HG03520 (cell line): ENCODE data around the gene NR3C1.

Experiments
- ATAC-seq: cut with Tn5 transposase; IDR thresholded peaks from one replicate; pipeline ENCODE4 v1.9.1; 2021; ENCODE audit warnings: mild to moderate bottlenecking, moderate library complexity; ENCODE audit not compliant: unreplicated experiment

NR3C1 gene

DNA sequence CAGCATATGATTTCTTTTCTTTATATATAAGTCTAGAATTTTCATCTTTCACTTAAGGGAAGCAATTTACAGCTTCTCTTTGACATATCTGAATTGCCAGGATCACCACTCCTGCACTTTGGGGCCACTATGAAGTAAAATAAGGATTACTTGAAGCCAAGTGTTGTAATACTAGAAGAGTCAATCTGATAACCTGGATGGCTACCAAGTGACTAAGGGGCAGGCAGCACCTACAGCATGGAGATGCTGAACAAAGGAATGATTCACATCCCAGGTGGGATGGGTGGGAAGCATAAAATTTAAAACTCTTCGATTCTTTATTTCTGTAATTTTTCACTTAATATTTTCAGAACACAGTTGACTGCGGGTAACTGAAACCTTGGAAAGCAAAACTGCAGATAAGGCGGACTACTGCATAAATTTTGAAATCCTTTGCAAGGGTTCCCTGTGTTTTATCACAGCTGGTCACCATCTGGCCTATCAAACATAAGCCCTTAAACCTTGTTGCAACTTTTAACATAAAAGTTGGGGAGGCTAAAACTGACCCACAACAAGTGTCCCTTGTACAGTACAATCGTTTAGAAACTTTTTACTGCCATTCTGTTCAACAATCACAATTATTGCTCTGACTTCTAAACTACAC, 31.2 kb downstream of the NR3C1 start:
- no peak for ATAC-seq

DNA sequence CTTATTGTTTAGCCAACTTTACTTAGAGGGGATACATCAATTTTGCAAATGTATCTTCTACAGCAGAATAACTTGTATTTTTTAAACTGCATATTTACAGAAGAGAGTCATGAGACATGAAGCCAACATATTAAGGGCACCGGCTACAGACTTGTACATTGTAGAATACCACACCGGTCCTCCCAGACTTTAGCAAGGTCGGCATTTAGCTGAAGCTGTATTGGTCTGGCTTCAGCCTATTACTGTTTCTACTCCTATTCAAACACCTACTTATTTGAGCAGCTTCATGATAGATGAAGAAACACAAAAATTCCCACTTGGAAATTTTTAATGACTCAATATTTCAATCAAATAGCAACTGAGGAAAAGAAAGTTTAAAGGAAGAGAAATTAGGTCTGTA, 33.0 kb downstream of the NR3C1 start:
- no peak for ATAC-seq

DNA sequence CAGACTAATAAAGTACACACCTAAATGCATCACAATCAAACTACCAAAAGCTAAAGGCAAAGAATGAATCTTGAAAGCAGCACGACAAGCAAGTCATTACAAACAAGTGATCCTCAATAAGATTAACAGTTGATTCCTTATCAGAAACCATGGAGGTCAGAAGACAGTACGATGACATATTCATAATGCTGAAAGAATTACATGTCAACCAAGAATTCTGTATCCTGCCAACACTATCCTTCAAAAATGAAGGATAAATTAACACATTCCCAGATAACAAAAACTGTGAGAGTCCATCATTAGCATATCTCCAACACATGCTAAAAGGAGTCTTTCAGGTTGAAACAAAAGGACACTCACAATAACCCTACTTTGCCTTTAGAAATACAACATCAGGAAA, 39.4 kb downstream of the NR3C1 start:
- ATAC-seq: no peak

DNA sequence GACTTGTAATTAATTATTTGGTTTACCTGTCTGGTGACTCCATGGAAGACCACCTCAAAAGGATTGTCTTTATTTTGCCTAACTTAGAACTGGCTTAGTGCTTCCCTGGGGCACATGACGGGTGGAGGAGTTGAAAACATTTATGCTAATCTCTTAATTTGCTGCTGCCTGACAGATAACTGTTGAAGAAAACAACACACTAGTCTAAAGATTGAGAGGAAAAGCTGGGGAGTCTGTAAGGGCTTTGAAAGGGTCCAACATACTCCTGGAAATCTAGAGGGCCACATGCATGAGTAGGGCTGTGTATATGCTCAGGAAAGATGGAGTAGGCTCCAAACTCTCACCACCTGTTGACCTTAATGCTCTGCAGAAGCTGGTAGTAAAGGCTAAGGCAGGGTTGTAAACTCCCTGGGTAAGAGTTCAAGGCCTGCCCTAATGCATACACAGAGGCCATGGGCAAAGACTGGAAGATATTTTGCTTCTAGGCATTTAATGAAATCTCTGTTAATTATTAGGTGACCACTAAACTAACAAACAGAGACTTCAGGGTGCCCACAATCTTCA, 40.7 kb downstream of the NR3C1 start:
- no peak for ATAC-seq

DNA sequence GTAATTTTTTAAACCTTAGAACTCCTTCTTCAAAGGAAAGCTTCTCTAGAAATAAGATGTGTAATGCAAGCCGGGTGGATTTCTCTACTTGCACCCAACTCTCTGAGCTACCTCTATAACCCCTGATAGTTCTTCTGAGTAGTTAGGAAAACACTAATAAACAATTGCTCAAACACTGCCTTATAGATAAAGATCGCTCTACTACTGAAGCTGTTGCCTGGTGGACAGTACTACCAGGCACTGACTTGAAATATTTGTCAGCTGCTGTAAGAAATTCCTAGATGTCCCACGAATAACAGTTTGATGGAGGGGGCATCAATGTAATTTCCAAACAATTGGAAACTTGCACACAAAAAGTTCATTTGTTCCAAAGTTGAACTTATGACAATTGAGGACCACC, 42.0 kb downstream of the NR3C1 start:
- no peak for ATAC-seq

DNA sequence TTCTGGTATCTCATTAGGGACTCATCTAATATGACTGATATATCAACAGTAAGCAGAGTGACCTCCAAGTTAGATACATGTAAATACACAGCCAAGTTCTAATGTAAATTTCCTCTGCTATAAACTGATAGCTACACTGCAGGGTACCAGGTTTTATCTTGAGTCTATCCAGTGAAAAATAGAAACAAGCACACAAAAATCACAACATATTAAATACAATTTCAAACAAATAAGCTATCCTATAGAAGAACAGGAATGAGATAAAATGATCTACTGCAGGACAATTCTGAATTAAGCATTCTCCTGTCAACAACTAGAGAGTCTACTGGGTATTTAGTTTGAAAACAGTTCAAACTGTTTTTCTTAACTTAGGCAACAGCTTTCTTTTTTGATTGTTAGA, 42.7 kb downstream of the NR3C1 start:
- no peak for ATAC-seq

DNA sequence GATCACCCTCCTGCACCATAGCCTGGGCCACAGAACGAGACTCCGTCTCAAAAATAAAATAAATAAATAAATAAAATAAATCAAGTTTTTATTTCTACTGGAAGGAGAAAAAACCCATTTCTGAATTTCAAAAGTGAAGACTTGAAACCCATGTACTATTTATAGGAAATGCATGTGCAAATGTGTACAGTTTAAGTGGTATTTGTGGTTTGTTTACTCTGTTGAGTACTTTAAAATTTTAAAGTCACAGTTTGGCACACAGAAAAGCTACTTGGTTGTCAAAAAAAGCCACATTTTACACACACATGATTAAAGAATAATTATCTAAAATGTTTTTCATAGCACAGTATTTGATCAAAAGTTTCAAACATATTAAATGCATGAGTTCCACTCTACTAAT, 43.6 kb downstream of the NR3C1 start:
- ATAC-seq: no peak

DNA sequence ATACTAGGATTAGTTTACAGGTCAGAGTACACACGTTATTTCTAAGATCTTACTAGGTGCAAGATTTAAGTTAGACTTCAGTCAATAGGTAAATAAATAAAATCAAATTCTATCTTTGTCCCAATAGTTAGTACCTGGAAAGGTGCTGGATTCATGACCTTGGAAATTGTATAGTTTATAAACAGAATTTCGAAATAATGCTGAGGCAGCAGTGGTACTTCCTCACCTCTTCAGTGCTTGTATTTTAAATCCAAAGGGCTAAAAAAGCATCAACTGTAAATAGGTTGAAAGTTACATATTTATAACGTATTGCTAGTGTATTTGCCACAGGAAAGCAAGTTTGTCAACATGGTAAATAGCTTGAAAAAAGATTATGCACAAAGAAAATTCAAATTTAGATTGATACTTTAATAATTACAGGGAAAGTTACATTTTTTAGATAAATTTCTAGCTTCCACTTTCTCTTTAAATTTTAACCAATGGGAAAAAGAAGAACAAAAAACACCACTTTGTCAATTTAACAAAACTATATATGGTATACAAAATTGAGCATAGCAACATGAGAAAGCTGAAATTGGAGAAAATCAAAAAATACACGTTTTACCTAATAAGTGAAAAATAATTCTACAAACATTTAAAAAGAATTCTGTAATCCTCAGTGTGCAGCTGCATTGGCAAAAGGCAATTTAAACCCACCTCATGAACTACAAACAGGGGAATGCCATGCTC, 46.5 kb downstream of the NR3C1 start:
- ATAC-seq: no peak

DNA sequence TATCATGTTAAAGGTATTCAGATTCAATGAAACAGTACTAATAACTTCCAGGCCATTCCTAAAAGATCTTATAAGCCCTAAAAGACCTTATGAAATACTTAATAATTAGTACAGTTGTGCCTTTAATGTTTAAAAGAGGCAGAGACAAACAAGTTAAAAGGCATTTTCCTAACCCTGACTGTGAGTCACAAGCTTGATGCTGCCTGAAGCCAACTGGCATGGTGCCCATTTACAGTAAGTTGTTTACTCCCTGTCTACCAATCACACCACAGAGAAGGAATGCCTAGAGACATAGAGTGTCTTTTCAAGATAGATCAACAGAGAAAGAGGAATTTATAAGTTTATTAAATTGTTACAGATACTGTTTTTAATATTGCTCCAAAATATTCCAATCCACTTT, 47.8 kb downstream of the NR3C1 start:
- no peak for ATAC-seq

DNA sequence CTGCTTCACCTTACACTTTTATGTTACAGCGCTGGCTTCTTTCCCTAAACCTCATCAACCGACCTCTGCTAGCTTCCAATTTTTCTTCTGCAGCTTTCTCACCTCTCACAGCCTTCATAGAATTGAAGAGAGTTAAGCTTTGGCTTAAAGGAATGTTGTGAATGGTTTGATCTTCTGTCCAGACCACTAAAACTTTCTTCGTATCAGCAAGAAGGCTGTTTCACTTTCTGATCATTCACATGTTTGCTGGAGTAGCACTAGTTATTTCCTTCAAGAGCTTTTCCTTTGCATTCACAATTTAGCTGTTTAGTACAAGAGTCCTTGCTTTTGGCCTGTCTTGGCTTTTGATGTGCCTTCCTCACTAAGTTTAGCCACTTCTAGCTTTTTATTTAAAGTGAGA, 49.5 kb downstream of the NR3C1 start:
- no peak for ATAC-seq

DNA sequence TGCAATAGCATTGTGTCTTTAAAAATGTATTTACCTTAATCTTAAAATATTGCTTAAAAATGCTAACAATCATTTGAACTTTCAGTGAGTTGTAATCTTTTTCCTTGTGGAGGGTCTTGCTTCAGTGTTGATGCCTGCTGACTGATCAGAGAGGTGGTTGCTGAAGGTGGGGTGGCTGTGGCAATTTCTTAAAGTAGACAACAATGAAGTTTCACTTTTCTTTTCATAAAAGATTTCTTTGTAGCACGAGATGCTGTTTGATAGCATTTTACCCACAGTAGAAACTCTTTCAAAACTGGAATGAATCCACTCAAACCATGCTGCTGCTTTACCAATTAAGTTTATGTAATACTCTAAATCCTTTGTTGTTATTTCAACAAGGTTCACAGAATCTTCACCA, 50.8 kb downstream of the NR3C1 start:
- ATAC-seq: no peak

DNA sequence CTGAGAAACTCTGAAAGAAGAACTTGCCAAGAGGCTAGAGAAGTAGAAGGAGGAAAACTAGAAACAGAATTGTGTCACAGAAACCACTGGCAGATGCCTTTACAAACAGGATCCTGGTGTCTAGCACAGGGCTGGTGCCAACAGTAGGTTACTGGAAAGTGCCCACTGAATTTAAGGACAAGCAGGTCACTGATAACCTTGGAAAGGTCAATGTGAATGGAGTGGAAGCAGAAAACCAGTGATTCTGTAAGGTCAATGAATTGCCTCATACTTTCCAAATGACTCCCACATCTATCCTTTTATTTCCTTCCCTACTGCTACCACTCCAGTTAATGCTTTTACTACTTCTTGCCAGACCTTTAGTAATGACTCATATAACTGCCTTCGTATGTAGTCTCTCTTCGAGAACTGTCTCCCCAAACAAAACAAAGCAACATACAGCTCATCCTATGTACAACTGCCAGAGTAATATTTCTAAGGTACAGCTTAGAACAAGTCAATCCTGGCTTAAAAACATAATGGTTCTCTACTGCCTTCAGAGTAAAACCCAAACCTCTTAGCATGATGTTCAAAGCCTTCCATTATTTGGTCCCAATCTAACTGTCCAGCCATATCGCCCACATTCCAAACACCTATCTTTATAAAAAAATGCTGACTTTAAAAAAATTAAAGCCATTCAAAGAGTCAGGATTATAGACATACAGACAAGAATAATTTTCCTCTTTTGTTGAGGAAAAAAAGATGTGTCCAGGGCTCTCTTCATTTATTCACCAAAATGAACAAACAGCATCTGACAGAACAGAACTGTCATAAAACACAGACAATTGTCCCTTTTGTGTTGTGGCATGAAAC, 52.5 kb downstream of the NR3C1 start:
- ATAC-seq: no peak

DNA sequence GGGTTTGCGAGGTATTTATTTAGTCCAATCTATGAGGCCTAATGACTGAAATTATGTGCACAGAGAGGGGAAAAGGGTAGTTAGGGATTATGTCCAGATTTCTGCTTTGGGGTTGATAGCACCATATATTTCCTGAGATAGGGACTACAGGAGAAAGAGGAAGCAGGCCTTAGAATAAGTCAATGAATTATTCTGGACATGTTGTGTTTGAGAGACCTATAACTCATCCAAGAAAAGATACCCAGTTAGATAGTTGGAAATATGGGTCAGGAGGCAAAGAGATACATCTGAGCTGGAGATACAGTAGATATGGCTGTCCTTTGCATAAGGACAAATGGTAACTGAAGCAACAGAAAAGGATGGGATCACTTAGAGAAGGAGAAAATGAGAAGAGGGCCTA, 53.1 kb downstream of the NR3C1 start:
- no peak for ATAC-seq

DNA sequence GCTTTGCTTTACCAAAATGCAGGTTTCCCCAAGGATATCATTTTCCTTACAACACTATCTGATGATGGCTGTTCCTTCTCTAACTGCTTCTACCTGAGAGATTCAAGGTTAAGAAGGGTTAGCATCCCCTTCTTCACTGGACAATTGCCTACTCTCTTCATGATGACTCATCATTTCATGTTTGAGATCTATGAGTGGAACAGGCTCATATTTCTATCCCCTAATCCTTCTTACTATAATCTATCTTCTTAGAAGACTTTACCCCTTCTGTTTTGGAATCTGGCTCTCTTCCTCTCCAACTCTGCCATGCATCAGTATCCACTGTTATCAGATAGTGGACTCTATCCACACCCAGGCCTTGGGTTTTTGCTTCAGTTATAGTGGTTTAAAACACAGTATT, 54.3 kb downstream of the NR3C1 start:
- ATAC-seq: no peak

DNA sequence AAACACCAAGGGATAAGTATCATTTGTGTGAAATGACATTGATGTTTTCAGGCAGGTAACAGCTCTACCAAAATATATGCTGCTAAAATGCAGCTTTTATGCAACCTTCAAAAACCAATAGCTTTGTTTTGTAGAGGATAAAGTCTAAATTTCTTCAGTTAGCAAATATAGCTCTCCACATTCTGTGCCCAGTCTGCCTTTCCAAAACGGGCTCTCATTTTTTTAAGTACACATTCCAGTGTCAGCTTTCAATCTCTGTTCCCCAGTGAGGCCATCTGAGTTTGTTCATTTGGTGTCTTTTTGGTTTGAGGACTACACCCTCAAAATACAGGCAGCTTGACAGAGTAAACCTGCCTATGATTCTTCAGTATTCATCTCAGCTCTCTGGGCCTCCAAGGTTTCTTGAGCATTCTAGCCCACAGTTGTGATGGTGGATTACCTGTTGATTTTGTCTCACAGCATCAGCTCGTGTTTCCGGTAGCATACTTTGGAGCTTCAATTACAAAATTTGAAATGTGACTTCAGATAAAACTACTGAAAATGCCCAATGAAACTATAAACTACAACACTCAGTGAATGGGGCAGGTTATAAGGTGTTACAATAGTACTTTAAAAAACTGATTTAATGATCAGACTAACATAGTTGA, 55.7 kb downstream of the NR3C1 start:
- no peak for ATAC-seq

DNA sequence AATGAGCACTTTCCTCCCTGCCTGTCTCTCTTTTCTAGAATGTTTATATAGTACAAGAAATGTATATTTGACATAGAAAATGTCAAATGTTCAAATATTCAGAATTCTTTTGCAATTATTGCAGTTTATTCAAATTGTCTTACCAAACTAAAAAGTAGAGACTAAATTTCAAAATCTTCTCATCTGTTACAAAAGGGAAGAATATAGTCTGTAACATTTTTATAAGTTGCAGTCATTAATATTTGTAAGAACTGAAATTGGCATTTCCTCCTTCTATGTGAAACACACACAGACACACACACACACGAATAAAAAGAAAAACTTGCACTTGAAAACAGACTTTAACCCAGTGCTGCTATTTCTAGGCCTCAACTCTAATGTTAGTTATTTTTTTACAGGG, 56.4 kb downstream of the NR3C1 start:
- no peak for ATAC-seq

DNA sequence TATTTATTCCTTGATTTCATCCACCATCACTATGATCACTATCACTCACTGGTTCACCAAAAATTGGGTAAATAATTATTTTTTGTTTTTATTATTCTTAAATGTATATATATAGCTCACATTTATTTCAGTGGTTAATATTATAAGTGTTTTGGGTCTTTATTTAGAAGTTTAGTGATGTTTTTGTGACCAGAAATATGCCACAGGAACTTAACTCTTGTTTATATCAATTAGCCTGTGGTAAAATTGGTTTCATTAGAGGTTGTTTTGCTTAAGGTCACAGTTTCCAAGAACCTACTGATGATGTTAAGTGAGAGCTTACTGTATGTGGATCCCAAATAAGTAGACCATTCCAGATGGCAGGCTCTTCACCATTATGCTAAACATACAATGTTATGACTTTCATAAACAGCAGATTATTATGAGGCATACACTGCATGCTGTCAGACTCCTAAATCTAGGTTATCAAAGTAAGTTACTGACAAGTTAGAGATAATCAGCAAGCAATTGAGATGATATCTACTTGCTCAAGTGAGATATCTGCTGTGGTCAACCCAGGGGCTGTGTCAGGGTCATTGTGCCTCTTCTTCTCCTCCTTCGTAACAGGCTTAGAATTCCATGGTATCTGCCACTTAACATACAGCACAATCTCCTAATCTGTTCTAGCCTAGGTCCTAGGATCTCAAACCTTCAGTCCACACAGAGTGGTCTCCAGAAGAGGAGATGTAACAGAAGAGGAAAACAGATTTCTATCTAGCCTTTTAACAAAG, 57.6 kb downstream of the NR3C1 start:
- ATAC-seq: no peak

DNA sequence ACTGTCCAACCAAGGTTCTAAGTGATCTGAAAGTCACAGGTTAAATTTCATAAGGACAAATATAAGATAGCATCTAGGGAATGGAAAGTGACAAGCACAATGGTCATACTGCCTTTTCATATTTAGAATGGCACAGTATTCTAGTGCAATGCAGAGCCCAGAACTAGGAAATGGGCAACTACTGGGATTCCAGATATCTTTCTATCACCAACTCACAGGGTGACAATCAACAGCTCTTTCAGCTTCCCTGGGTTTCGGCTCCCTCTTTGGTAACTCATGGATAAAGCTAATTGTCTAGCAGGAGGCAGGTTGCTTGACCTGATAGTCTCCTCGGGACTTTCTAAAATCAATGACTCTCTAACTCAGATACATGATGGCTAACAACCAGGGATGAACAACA, 60.4 kb downstream of the NR3C1 start:
- no peak for ATAC-seq

DNA sequence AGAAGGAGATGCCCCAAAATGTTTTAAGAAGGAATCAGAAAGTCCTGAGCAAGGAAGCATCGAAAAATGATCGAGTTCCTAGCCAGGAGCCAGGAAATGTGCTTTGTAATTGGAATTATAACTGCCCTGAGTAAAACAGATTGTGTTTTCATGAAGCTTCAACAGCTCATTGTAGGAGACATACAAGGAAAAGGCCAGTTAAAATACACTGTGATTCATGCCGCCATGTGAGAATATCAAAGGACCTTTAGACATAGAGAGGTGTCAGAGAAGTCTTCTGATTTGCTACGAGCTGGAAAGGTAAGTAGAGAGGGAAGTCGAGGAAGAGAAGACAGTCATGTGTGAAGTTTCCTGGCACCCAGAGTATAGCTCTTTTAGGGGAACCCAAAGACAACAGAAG, 60.9 kb downstream of the NR3C1 start:
- ATAC-seq: no peak

DNA sequence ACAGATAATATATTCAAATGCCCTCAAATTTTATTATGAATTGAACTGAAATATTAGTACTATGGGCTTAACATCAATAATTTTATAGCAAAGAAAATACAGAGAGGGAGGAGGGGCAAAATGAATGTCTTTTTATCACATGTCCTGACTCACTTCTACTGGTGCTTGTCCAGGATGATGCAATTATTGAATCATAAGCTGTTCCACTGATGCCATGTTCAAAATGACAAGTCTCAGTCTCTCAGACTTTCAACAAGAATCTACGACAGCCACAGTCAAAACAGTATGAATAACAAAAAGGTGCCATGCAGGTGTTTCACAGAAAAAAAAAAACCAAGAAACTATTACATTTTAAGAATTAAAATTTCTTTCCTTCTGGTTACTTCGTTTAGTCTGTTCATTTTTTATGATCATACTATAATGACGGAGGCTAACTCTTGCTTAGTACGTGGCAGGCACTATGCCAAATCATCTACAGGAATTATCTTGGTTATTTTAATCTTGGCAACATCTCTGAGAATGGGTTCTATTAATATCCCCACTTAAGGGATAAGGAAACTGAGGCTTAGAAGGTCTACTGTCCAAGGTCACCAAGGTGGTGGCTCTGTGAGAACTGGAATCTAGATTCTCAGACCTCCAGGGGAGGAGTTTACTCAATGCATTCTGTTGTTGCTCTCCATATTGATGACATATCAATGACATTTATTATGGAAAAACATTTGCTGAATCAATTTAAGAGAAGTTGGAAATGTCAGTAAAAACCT, 61.5 kb downstream of the NR3C1 start:
- no peak for ATAC-seq
